ENCODE data around the gene CCL25.

CCL25 gene

DNA sequence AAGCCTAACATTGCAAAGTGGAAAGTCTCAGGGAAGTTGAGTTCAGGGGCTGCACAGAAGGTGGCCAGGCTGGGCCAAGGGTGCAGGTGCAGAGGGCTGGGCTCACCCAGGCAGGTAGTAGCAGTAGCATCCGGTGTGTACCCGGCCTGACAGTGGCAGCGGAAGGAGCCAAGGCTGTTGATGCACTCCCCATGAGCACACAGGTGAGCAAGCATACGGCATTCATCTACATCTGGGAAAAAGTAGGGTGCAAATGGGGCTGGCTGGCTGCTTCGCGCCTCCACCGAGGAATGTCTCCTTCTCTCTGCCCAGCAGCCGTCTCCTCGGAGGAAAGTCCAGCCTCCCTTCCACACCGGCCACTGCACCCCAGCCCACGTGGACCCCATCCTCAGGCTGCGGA is 30.6 kb downstream of the CCL25 start:
- H2BK5ac ChIP-seq (ENCODE audit: low read depth, low read length, poor library complexity, severe bottlenecking), result no peak overlapping the region
- no peak overlapping the region for H2AFZ ChIP-seq (ENCODE audit: low read depth, low read length)
- H3K36me3 ChIP-seq (ENCODE audit: control insufficient read depth in 1 of 2, insufficient read depth in 2 of 2, low read depth in 1 of 2, low read length in 2 of 2), result no peaks in the 10 kb centered on the region
- peaks cover 10 to 17% of the 10 kb centered on the region in 2 experiments for H3K27me3 ChIP-seq (ENCODE audit: control insufficient read depth in 1 of 2, insufficient read depth in 1 of 2, low read length in 2 of 2)
- H2AK5ac ChIP-seq (ENCODE audit: low read length, severe bottlenecking), result no peak overlapping the region
- no peak overlapping the region for H3K4me2 ChIP-seq (ENCODE audit: low read length, poor library complexity, severe bottlenecking)
- no peaks in the 10 kb centered on the region for H3K79me1 ChIP-seq (replicated peaks; ENCODE audit: low read length, poor library complexity, severe bottlenecking)
- H3K4me1 ChIP-seq (ENCODE audit: control insufficient read depth, insufficient read depth, low read depth, low read length), result no peaks in the 10 kb centered on the region
- no peak overlapping the region for H3K9ac ChIP-seq (ENCODE audit: low read length)
- H3K23ac ChIP-seq (ENCODE audit: low read length in 2 of 2), result no peak overlapping the region
- no peak overlapping the region for H3K14ac ChIP-seq (ENCODE audit: low read length in 2 of 2)
- H3K27ac ChIP-seq (ENCODE audit: low read length, poor library complexity, severe bottlenecking), result no peak overlapping the region
- H2BK12ac ChIP-seq (ENCODE audit: low read length in 2 of 2), result no peak overlapping the region
- DNase-seq, result no peak
- no peak overlapping the region for H2BK120ac ChIP-seq (ENCODE audit: low read depth, low read length)
- no peak overlapping the region for H4K91ac ChIP-seq (ENCODE audit: low read length)
- no peak overlapping the region for H3K4ac ChIP-seq (ENCODE audit: low read depth in 1 of 2, low read length in 2 of 2)
- no peak overlapping the region for H2BK15ac ChIP-seq (ENCODE audit: low read depth, poor library complexity, severe bottlenecking)
- H3K4me3 ChIP-seq (ENCODE audit: insufficient read depth in 1 of 2, low read depth in 1 of 2, low read length in 2 of 2), result no peak overlapping the region
- no peak overlapping the region for H3K18ac ChIP-seq (ENCODE audit: low read depth in 1 of 2, low read length in 2 of 2)
- WGBS, result 90% methylated on average over 12 of the region's 12 CpGs
- H3K9me3 ChIP-seq (ENCODE audit: control insufficient read depth, low read length), result no peaks in the 10 kb centered on the region
- no peak overlapping the region for H4K8ac ChIP-seq (ENCODE audit: low read length)

DNA sequence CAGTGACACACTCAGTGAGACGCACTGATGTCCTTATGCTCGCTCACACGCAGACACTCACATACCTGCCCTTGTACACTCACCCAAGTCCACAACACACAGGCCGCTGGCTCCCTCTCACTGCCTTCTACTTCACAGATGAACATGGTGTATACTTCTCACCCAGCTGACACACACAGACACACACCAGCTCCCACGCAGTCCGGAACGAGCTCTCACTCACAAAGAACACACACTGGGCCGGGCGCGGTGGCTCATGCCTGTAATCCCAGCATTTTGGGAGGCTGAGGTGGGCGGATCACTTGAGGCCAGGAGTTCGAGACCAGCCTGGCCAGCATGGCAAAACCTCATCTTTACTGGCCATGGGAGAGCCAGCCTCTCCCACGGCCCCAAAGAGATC is 31.6 kb downstream of the CCL25 start:
- Histone ChIP-seq H3K4me3 (ENCODE audit: insufficient read depth in 1 of 2, low read depth in 1 of 2, low read length in 2 of 2) (no peak overlapping the region), H2BK5ac (ENCODE audit: low read depth, low read length, poor library complexity, severe bottlenecking) (no peak overlapping the region), H3K18ac (ENCODE audit: low read depth in 1 of 2, low read length in 2 of 2) (no peak overlapping the region), H2BK15ac (ENCODE audit: low read depth, poor library complexity, severe bottlenecking) (no peak overlapping the region), H4K91ac (ENCODE audit: low read length) (no peak overlapping the region), H3K27ac (ENCODE audit: low read length, poor library complexity, severe bottlenecking) (no peak overlapping the region), H3K23ac (ENCODE audit: low read length in 2 of 2) (no peak overlapping the region), H3K9me3 (ENCODE audit: control insufficient read depth, low read length) (peaks cover 5% of the 10 kb centered on the region), H3K27me3 (ENCODE audit: control insufficient read depth in 1 of 2, insufficient read depth in 1 of 2, low read length in 2 of 2) (peaks cover 6 to 10% of the 10 kb centered on the region in 2 experiments), H3K4me2 (ENCODE audit: low read length, poor library complexity, severe bottlenecking) (no peak overlapping the region), H3K9ac (ENCODE audit: low read length) (no peak overlapping the region), H2AK5ac (ENCODE audit: low read length, severe bottlenecking) (no peak overlapping the region), H3K36me3 (ENCODE audit: control insufficient read depth in 1 of 2, insufficient read depth in 2 of 2, low read depth in 1 of 2, low read length in 2 of 2) (no peaks in the 10 kb centered on the region), H2BK120ac (ENCODE audit: low read depth, low read length) (no peak overlapping the region), H3K4ac (ENCODE audit: low read depth in 1 of 2, low read length in 2 of 2) (no peak overlapping the region), H3K4me1 (ENCODE audit: control insufficient read depth, insufficient read depth, low read depth, low read length) (no peaks in the 10 kb centered on the region), H2BK12ac (ENCODE audit: low read length in 2 of 2) (no peak overlapping the region), H3K14ac (ENCODE audit: low read length in 2 of 2) (no peak overlapping the region), H2AFZ (ENCODE audit: low read depth, low read length) (no peak overlapping the region), H3K79me1 (replicated peaks; ENCODE audit: low read length, poor library complexity, severe bottlenecking) (no peaks in the 10 kb centered on the region), H4K8ac (ENCODE audit: low read length) (no peak overlapping the region)
- no peak for DNase-seq
- 91% methylated on average over 13 of the region's 13 CpGs for WGBS

DNA sequence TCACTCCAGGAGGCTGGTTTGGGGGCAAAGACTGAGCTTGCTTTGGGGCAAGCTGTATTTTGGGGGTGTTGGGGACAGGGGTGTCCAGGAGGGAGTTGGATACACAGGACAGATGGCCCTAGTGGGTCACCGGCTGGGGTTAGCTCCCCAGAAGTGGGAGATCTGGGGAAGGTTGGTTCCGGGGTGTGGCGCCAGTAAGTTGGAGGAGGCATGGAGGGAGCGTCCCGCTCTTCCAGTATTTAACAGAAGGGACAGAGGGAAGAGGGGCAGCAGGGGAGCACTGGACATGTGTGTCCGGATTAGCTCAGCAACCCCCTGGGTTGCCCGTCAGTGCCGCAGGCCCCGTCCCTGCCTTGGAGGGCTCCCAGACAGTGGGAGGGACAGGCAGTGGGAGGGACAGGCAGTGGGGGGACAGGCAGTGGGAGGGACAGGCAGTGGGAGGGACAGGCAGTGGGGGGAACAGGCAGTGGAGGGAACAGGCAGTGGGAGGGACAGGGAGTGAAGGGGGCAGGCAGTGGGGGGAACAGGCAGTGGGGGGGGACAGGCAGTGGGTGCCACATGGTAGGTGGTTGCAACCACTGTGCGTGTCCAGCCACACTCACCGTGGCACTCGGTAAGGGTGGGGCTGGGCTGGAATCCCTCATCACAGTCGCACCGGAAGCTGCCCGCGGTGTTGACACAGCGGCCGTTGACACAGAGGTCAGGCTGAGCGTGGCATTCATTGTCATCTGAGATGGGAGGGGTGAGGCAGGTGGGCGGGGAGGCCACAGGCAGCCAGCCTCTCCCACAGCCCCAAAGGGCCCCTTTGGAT is 33.2 kb downstream of the CCL25 start:
- no peak overlapping the region for H3K14ac ChIP-seq (ENCODE audit: low read length in 2 of 2)
- no peak overlapping the region for H3K18ac ChIP-seq (ENCODE audit: low read depth in 1 of 2, low read length in 2 of 2)
- no peak overlapping the region for H3K9ac ChIP-seq (ENCODE audit: low read length)
- H4K8ac ChIP-seq (ENCODE audit: low read length), result no peak overlapping the region
- H2AK5ac ChIP-seq (ENCODE audit: low read length, severe bottlenecking), result no peak overlapping the region
- no peak for DNase-seq
- H3K27ac ChIP-seq (ENCODE audit: low read length, poor library complexity, severe bottlenecking), result no peak overlapping the region
- H3K23ac ChIP-seq (ENCODE audit: low read length in 2 of 2), result no peak overlapping the region
- peaks cover 7% of the 10 kb centered on the region for H3K9me3 ChIP-seq (ENCODE audit: control insufficient read depth, low read length)
- no peak overlapping the region for H2BK12ac ChIP-seq (ENCODE audit: low read length in 2 of 2)
- H3K4me2 ChIP-seq (ENCODE audit: low read length, poor library complexity, severe bottlenecking), result no peak overlapping the region
- H3K4me3 ChIP-seq (ENCODE audit: insufficient read depth in 1 of 2, low read depth in 1 of 2, low read length in 2 of 2), result no peak overlapping the region
- H3K36me3 ChIP-seq (ENCODE audit: control insufficient read depth in 1 of 2, insufficient read depth in 2 of 2, low read depth in 1 of 2, low read length in 2 of 2), result no peaks in the 10 kb centered on the region
- H3K27me3 ChIP-seq (ENCODE audit: control insufficient read depth in 1 of 2, insufficient read depth in 1 of 2, low read length in 2 of 2), result no peaks in the 10 kb centered on the region
- no peak overlapping the region for H2BK5ac ChIP-seq (ENCODE audit: low read depth, low read length, poor library complexity, severe bottlenecking)
- 96% methylated on average over 15 of the region's 20 CpGs for WGBS
- no peak overlapping the region for H3K4ac ChIP-seq (ENCODE audit: low read depth in 1 of 2, low read length in 2 of 2)
- H2AFZ ChIP-seq (ENCODE audit: low read depth, low read length), result no peak overlapping the region
- H2BK15ac ChIP-seq (ENCODE audit: low read depth, poor library complexity, severe bottlenecking), result no peak overlapping the region
- no peaks in the 10 kb centered on the region for H3K79me1 ChIP-seq (replicated peaks; ENCODE audit: low read length, poor library complexity, severe bottlenecking)
- no peak overlapping the region for H4K91ac ChIP-seq (ENCODE audit: low read length)
- no peak overlapping the region for H2BK120ac ChIP-seq (ENCODE audit: low read depth, low read length)
- H3K4me1 ChIP-seq (ENCODE audit: control insufficient read depth, insufficient read depth, low read depth, low read length), result no peaks in the 10 kb centered on the region

DNA sequence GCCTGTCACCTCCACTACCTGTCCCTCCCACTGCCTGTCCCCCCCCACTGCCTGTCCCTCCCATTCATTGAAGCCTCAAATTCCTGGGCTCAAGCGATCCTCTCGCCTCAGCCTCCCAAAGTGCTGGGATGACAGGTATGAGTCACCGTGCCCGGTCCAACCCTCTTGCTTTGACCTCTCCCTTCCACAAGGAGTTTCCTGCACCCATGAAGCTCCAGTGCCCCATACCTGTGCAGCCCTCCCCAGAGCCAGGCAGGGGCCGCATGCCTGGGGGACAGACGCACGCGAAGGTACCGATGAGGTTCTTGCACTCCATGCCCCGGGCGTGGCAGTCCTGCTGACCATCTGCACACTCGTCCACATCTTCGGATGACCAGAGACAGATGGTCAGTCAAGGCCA is 34.3 kb downstream of the CCL25 start:
- H2BK12ac ChIP-seq (ENCODE audit: low read length in 2 of 2), result no peak overlapping the region
- H4K8ac ChIP-seq (ENCODE audit: low read length), result no peak overlapping the region
- no peak overlapping the region for H4K91ac ChIP-seq (ENCODE audit: low read length)
- WGBS, result 98% methylated on average over 13 of the region's 13 CpGs
- no peak overlapping the region for H3K4me3 ChIP-seq (ENCODE audit: insufficient read depth in 1 of 2, low read depth in 1 of 2, low read length in 2 of 2)
- no peak overlapping the region for H3K27ac ChIP-seq (ENCODE audit: low read length, poor library complexity, severe bottlenecking)
- no peak overlapping the region for H3K4me2 ChIP-seq (ENCODE audit: low read length, poor library complexity, severe bottlenecking)
- H3K14ac ChIP-seq (ENCODE audit: low read length in 2 of 2), result no peak overlapping the region
- H3K4ac ChIP-seq (ENCODE audit: low read depth in 1 of 2, low read length in 2 of 2), result no peak overlapping the region
- H2AFZ ChIP-seq (ENCODE audit: low read depth, low read length), result no peak overlapping the region
- no peaks in the 10 kb centered on the region for H3K79me1 ChIP-seq (replicated peaks; ENCODE audit: low read length, poor library complexity, severe bottlenecking)
- no peak overlapping the region for H2AK5ac ChIP-seq (ENCODE audit: low read length, severe bottlenecking)
- no peaks in the 10 kb centered on the region for H3K4me1 ChIP-seq (ENCODE audit: control insufficient read depth, insufficient read depth, low read depth, low read length)
- no peak overlapping the region for H3K18ac ChIP-seq (ENCODE audit: low read depth in 1 of 2, low read length in 2 of 2)
- H2BK120ac ChIP-seq (ENCODE audit: low read depth, low read length), result no peak overlapping the region
- DNase-seq, result no peak
- H2BK5ac ChIP-seq (ENCODE audit: low read depth, low read length, poor library complexity, severe bottlenecking), result no peak overlapping the region
- H3K9ac ChIP-seq (ENCODE audit: low read length), result no peak overlapping the region
- no peak overlapping the region for H3K23ac ChIP-seq (ENCODE audit: low read length in 2 of 2)
- H3K36me3 ChIP-seq (ENCODE audit: control insufficient read depth in 1 of 2, insufficient read depth in 2 of 2, low read depth in 1 of 2, low read length in 2 of 2), result no peaks in the 10 kb centered on the region
- no peaks in the 10 kb centered on the region for H3K27me3 ChIP-seq (ENCODE audit: control insufficient read depth in 1 of 2, insufficient read depth in 1 of 2, low read length in 2 of 2)
- H2BK15ac ChIP-seq (ENCODE audit: low read depth, poor library complexity, severe bottlenecking), result no peak overlapping the region
- H3K9me3 ChIP-seq (ENCODE audit: control insufficient read depth, low read length), result peaks cover 10% of the 10 kb centered on the region
